Pancreas (tissue), 10 donors: ENCODE measurements around the gene ZNF397. TPM values are rescaled to one million over a fixed set of nuclear protein-coding genes. Genes with fewer than 3 reads are reported as not detected.

Source experiments
- ATAC-seq, 4 donors: fragments of 200-7000 bp; cut with Tn5 transposase; one replicate each; pipeline versions ENCODE4 v1.8.0 to v1.9.1; 2020; ENCODE audit warnings: mild to moderate bottlenecking in 4 of 4, moderate library complexity in 4 of 4
- DNase-seq, 6 donors: peaks; one replicate each; pipeline ENCODE4 v3.0.0-alpha.2; 2020
- FAIRE-seq: peaks from 2 replicates; lab custom pipeline; 2012; peaks lifted over from hg19 to GRCh38; lab: Jason Lieb, UNC
- H3K27ac ChIP-seq, 4 donors: fragments of 200-600 bp; sonication (generic); 1 replicate in 3 of 4; 2 replicates in 1 of 4; pipeline versions ENCODE4 v1.5.0 to v1.8.0; 2020
- H3K27me3 ChIP-seq, 4 donors: fragments of 200-600 bp; one replicate each; pipeline ENCODE4 v1.8.0; 2021
- H3K36me3 ChIP-seq, 3 donors: fragments of 200-600 bp; sonication (generic) in 1 of 3; one replicate each; pipeline versions ENCODE4 v1.5.0 to v1.8.0; 2020 to 2021
- H3K4me1 ChIP-seq, 3 donors: fragments of 200-600 bp; one replicate each; pipeline ENCODE4 v1.8.0; 2021
- H3K4me3 ChIP-seq, 4 donors: fragments of 200-600 bp; sonication (generic) in 2 of 4; one replicate each; pipeline versions ENCODE4 v1.5.0 to v1.8.0; 2020 to 2021
- H3K9me3 ChIP-seq, 4 donors: fragments of 200-600 bp; one replicate each; pipeline ENCODE4 v1.8.0; 2021
- WGBS, 2 donors: extraction: QIAGEN DNeasy Blood & Tissue Kit; methylation state at CpG; one replicate each; pipeline ENCODE4 v1.1.7; 2013; 5-methylcytosine and 5-hydroxymethylcytosine counted together
- intact Hi-C, 3 donors: fragments of 100-400 bp; cut with DNase I; formaldehyde crosslinking; loops; one replicate each; pipeline versions ENCODE4 v1.11.1 to v1.14.2; 2022
- polyA plus RNA-seq, 2 donors: library from polyadenylated mRNA; stranded (reverse); fragments of 200-250 nt; gene quantifications; one replicate each; pipeline ENCODE4 v1.2.3, GENCODE V29; 2013
- total RNA-seq, 6 donors: library from RNA; stranded (reverse); fragmentation: NEBNext Ultra II Directional in 4 of 6; extraction: Animal tissue kit (Norgen Biotek cat#: 25700) in 4 of 6; gene quantifications; one replicate each; pipeline versions ENCODE4 v1.2.1 to v1.2.4, GENCODE V29; 2021 to 2023
- TF ChIP-seq, protein P1 (sequence below), 4 donors: fragments of 200-600 bp; sonication (generic) in 3 of 4; IDR thresholded peaks; one replicate each; pipeline versions ENCODE4 v1.5.0 to v1.8.0; 2021; ENCODE audit warnings: antibody characterized with exemption in 4 of 4
- donor health status: healthy with polysubstance abuse.
- donor health status: DM: no; HTN: no; CAD: no; lungs with moderate emphysema.
- donor health status: DM: no; HTN: no; CAD: no.
- donor health status: control.
- donor health status: control.
- donor health status: Bipolar disorder and iron deficiency.
- donor health status: DM: yes; HTN: yes; CAD: no.
- donor health status: DM: no; HTN: no; CAD: no.
- donor health status: DM: no; HTN: no; CAD: no.
- donor health status: DM: yes; HTN: yes; CAD: no.

ZNF397 gene
- total and polyA plus RNA-seq, 8 donors: 8.5 to 16.3 (median 9.4) TPM

DNA sequence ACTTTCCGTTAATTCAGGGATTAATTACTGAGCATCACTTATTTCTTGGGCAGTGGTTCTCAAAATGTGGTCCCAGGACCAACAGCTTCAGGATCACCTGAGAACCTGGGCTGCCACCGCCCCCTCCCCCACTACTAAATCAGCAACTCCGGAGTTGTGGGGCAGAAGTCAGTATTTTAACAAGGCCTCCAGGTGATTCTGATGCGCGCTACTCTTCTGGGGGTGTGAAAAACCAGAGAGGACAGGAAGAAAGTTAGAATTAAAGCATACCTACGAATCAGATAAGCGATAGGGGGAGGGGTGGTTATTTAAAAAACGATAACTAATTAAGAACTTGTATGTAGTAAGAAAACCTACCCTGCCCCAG, 48.9 kb downstream of the ZNF397 start:
- Histone ChIP-seq H3K4me1 (peaks cover 0 to 8% (median 7%) of the 10 kb centered on the region in 3 donors), H3K27me3 (no peaks in the 10 kb centered on the region), H3K27ac (peak overlapping the region; percentile 35 to 85 (median 64)), H3K9me3 (no peaks in the 10 kb centered on the region), H3K4me3 (peak overlapping the region; percentile 47 to 90 (median 71)), H3K36me3 (no peaks in the 10 kb centered on the region)
- TF ChIP-seq, protein P1, sequence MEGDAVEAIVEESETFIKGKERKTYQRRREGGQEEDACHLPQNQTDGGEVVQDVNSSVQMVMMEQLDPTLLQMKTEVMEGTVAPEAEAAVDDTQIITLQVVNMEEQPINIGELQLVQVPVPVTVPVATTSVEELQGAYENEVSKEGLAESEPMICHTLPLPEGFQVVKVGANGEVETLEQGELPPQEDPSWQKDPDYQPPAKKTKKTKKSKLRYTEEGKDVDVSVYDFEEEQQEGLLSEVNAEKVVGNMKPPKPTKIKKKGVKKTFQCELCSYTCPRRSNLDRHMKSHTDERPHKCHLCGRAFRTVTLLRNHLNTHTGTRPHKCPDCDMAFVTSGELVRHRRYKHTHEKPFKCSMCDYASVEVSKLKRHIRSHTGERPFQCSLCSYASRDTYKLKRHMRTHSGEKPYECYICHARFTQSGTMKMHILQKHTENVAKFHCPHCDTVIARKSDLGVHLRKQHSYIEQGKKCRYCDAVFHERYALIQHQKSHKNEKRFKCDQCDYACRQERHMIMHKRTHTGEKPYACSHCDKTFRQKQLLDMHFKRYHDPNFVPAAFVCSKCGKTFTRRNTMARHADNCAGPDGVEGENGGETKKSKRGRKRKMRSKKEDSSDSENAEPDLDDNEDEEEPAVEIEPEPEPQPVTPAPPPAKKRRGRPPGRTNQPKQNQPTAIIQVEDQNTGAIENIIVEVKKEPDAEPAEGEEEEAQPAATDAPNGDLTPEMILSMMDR (IDR thresholded peaks at IDR 0.05): no peak
- intact Hi-C loops: no loop called here
- peak; percentile 51 to 73 (median 64) for ATAC-seq
- no peak for FAIRE-seq
- 0% methylated on average over 8 of the region's 8 CpGs for WGBS, 2 donors
- peak in 2 of 6 donors; percentile 23 to 31 for DNase-seq

DNA sequence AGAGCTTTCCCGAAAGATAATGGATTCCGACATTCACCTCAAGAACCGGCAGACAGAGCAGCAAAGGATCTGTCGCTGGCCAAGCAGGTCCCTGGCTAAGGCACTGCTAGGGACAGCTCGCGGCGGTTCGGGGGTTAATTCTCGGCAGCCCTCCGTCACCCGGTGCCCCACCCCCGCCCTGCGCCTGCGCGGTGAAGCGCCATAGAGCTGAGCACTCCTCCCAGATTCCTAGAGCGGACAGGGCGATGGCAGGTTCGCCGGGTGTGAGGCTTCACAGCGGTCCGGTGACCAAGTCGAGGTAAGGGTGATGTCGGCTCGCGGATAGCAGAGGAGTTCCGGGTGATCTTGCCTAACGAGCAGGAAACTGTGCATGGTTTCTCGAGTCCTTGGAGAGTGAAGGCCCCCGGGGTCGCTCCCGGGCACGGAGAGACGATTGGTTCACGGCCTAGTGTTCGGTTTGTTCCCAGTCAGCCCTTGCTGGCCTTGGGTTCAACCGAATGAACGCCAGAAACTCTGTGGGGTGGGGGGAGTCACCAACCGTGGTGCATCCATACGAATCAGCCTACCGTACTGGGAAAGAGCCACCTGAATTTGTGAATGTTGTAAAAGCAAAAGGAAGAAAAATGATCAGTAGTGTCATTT, 49.4 kb downstream of the ZNF397 start, which contains the start of gene ZSCAN30:
ZSCAN30 (minus strand) TSS at position 136 of the 642 bp plus-strand sequence. CDS start 25,877 bp downstream, outside the sequence.
- TF ChIP-seq, protein P1 (IDR thresholded peaks at IDR 0.05): no peak
- FAIRE-seq (no peak), ATAC-seq (peak; percentile 99 to 100 (median 99)), DNase-seq (peak; percentile 94 to 98 (median 94))
- Histone ChIP-seq H3K36me3 (no peaks in the 10 kb centered on the region), H3K4me1 (peaks cover 0 to 8% (median 7%) of the 10 kb centered on the region in 3 donors), H3K9me3 (no peaks in the 10 kb centered on the region), H3K4me3 (peak within 1 kb of the TSS; percentile 47 to 90 (median 71)), H3K27me3 (no peaks in the 10 kb centered on the region), H3K27ac (peak within 1 kb of the TSS; percentile 35 to 85 (median 64))
- intact Hi-C loops: no loop called here
- 0% methylated on average over 41 of the region's 41 CpGs for WGBS, 2 donors

DNA sequence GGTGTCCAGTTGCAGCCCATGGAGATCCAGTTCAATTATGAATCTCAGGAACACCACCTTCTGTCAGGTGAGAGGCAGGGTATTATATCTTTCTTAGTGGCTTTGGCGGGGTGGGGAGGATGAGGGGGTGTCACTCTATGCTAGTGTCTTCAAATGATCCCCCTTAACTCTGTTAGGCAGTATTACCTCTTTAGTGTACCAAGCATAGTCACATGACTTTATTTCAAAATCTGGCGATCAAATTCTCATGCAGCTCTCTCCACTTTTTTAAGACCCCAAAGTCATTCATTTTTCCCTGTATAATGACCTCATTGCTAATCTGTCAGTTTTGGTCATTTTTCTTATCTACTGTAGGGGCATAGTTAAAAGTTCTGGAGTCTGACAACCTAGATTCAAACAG, 50.3 kb downstream of the ZNF397 start:
- Histone ChIP-seq H3K36me3 (no peaks in the 10 kb centered on the region), H3K4me3 (peak overlapping the region in 2 of 4 donors; percentile 80 to 90), H3K27me3 (no peaks in the 10 kb centered on the region), H3K4me1 (peaks cover 0 to 8% (median 7%) of the 10 kb centered on the region in 3 donors), H3K27ac (no peak overlapping the region), H3K9me3 (no peaks in the 10 kb centered on the region)
- TF ChIP-seq, protein P1 (IDR thresholded peaks at IDR 0.05): no peak
- intact Hi-C loops: no loop called here
- 79 to 85% methylated on average over 2 of the region's 2 CpGs for WGBS, 2 donors
- DNase-seq (no peak), FAIRE-seq (no peak), ATAC-seq (no peak)

DNA sequence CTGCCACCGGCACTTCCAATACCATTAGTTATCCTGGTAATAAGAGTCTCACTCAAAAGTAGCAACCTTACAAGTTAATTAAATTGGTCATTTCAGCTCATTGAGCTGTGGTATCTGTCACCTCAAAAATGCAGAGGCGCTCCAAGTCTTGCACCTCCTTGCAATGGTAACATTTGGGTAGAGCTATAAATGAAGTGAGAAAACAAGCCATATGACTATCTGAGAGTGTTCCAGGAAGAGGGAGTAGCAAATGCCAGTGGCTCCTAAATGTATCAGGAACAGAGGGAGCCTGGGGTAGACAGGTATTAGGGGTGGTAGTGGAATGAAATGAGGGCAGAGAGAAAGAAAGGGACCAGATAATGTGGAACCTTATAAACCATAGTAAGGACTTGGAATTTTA, 55.2 kb downstream of the ZNF397 start:
- intact Hi-C loops: loop anchor here in 1 of 3 donors (5.0 kb wide), 1 partner anchor 41 kb away; no protein-coding TSS in a partner anchor
- H3K9me3 ChIP-seq: no peaks in the 10 kb centered on the region
- DNase-seq (no peak), ATAC-seq (no peak), FAIRE-seq (no peak)
- H3K27me3 ChIP-seq: no peaks in the 10 kb centered on the region
- TF ChIP-seq, protein P1 (IDR thresholded peaks at IDR 0.05): no peak
- H3K27ac ChIP-seq: no peak overlapping the region
- H3K4me3 ChIP-seq: no peak overlapping the region
- H3K4me1 ChIP-seq: peaks cover 0 to 5% (median 2%) of the 10 kb centered on the region in 3 donors
- WGBS, 2 donors: 97 to 100% methylated on average over 2 of the region's 2 CpGs
- H3K36me3 ChIP-seq: no peaks in the 10 kb centered on the region

DNA sequence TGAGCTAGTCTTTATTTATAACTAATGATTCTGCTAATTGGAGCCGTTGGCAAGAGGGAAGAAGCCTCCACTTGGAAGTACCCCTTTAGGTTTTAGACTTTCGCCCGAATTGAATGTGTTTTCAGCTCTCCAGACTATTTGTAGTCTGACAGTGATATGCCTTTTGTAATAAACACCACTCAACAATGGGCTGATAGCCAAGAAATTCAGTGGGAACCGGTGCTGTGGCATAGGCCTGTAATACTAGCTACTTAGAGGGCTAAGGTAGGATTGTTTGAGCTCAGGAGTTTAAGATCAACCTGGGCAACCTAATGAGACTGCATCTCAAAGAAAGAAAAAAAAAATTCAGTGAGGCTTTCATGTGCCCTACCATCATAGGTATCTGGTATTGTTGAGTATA, 62.8 kb downstream of the ZNF397 start:
- H3K9me3 ChIP-seq: peaks cover 0 to 19% (median 2%) of the 10 kb centered on the region in 4 donors
- FAIRE-seq (no peak), DNase-seq (no peak), ATAC-seq (no peak)
- intact Hi-C loops: no loop called here
- H3K4me1 ChIP-seq: no peaks in the 10 kb centered on the region
- 95% methylated on average over 4 of the region's 4 CpGs for WGBS, 2 donors
- H3K4me3 ChIP-seq: no peak overlapping the region
- TF ChIP-seq, protein P1 (IDR thresholded peaks at IDR 0.05): no peak
- no peak overlapping the region for H3K27ac ChIP-seq
- peaks cover 0 to 15% (median 0%) of the 10 kb centered on the region in 3 donors for H3K36me3 ChIP-seq
- no peaks in the 10 kb centered on the region for H3K27me3 ChIP-seq
